ENCODE measurements around the gene TAF1C. TPM values are rescaled to one million over a fixed set of nuclear protein-coding genes. Genes with fewer than 3 reads are reported as not detected.

The TAF1C gene
- polyA plus RNA-seq (2012; rRNA removed), result 49.3 and 56.1 TPM in 2 replicates
- polyA plus RNA-seq (2012; cell fraction: cytosol; rRNA removed), result 7.4 and 12.2 TPM in 2 replicates
- 440 and 505 TPM in 2 replicates for polyA plus RNA-seq (2012; cell fraction: nucleus; rRNA removed)

DNA sequence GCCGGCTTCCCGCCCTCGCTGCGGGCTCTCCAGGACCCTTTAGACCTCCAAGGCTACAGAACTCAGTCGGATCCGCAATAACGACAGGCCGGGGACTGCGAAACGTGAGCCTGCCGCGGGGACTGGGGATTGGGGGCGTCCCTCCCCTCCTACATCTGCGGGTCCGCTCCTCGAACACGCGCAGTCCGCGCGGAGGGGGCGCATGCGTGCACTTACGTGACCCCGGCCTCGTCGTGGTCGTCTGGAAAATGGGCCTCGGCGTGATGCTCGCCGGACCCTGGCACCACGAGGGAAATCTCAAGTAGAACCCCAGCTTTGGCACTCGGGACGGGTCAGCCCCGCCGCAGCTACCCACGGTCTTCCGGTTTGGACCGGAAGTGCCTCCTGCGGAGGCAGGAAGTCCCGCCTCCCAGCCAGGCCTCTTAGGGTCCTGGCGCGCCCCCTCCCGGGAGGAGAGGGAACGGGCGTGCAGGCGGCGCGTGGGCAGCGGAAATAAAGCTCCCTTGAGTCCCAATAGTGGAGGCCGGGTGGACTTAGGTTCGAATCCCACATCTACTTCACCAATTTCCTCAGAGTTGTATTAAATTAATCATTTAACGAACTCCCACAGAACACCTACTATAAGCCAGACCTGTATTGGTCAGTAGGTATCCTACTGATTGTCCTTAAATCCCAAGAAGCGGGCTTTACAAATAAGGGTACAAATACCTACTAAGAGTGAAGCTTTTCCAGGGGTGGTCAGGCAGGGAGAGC, at the start of gene TAF1C:
TSS of gene TAF1C (minus strand) at position 373 of the 753 bp plus-strand sequence. CDS start 2,069 bp downstream, outside the sequence.
- Histone ChIP-seq H4K20me1 (ENCODE audit: insufficient read depth) (no peaks in the 10 kb centered on the region), H3K36me3 (replicated peaks in 1 of 2; ENCODE audit: control insufficient read depth in 1 of 2, insufficient read depth in 2 of 2, low read length in 1 of 2) (peaks cover 0 to 32% of the 10 kb centered on the region in 2 experiments), H3K9me3 (no peaks in the 10 kb centered on the region), H3K4me2 (peak within 1 kb of the TSS; percentile 92), H3K9me2 (no peaks in the 10 kb centered on the region), H3K9ac (peak within 1 kb of the TSS; percentile 88), H3K4me1 (ENCODE audit: control insufficient read depth in 1 of 2, insufficient read depth in 2 of 2, low read depth in 1 of 2, low read length in 1 of 2) (peaks cover 0 to 11% of the 10 kb centered on the region in 2 experiments; a peak in 1 of 4 replicates), H3K27ac (ENCODE audit: low read depth in 2 of 2, low read length in 1 of 2) (peak within 1 kb of the TSS; percentile 51 to 64; a peak in 3 of 4 replicates), H3K27me3 (ENCODE audit: insufficient read depth) (no peaks in the 10 kb centered on the region), H3K79me2 (ENCODE audit: insufficient read depth) (peaks cover 33% of the 10 kb centered on the region), H2AFZ (ENCODE audit: low read depth) (peak within 1 kb of the TSS; percentile 97), H3K4me3 (ENCODE audit: low read depth in 2 of 2, low read length in 1 of 2) (peak within 1 kb of the TSS; percentile 96 to 100), H3F3A (replicated peaks; ENCODE audit: insufficient read depth) (no peaks in the 10 kb centered on the region)
- POLR2A ChIA-PET, result interaction anchor here (0.5 to 1.4 kb wide), 5 partner anchors 8 to 1439 kb away, joined by 3 to 7 read pairs (median 3); partner anchors contain the start of gene MBTPS1
- DNase-seq, result peak; percentile 99
- CTCF ChIA-PET, result interaction anchor here (0.6 to 5.6 kb wide), 71 partner anchors 8 to 307 kb away, joined by 3 to 62 read pairs (median 4); partner anchors contain the start of genes DNAAF1, HSDL1, KCNG4 and MBTPS1
- TF ChIP-seq GATA2 (CRISPR knock-in tag; IDR thresholded peaks at IDR 0.05) (no peak), RCOR1 (IDR thresholded peaks at IDR 0.05; ENCODE audit: low read length) (peak; percentile 86), TAF1 (IDR thresholded peaks at IDR 0.05; ENCODE audit: borderline replicate concordance, low read depth, low read length) (peak; percentile 58; the same call in 1 of the 2 replicates), MEF2A (IDR thresholded peaks at IDR 0.05; ENCODE audit: borderline replicate concordance, low read depth) (no peak), GABPA (IDR thresholded peaks at IDR 0.05; ENCODE audit: low read depth) (peak; percentile 99), RFX5 (IDR thresholded peaks at IDR 0.05; ENCODE audit: low read length) (no peak), EZH2phosphoT487 (IDR thresholded peaks at IDR 0.05; ENCODE audit: borderline replicate concordance, low read depth) (no peak), MAX (IDR thresholded peaks at IDR 0.05; ENCODE audit: low read depth) (peak; percentile 94), CHD2 (IDR thresholded peaks at IDR 0.05; ENCODE audit: low read length, partially characterized antibody) (peak; percentile 79), ELF1 (IDR thresholded peaks at IDR 0.05) (peak; percentile 88), JUND (IDR thresholded peaks at IDR 0.05) (no peak), IRF3 (IDR thresholded peaks at IDR 0.05; ENCODE audit: low read depth, low read length) (no peak), YY1 (IDR thresholded peaks at IDR 0.05; ENCODE audit: low read depth) (no peak), RAD21 (IDR thresholded peaks at IDR 0.05; ENCODE audit: low read length) (peak; percentile 67), MXI1 (IDR thresholded peaks at IDR 0.05; ENCODE audit: low read depth, low read length) (peak; percentile 87), RXRA (IDR thresholded peaks at IDR 0.05; ENCODE audit: borderline replicate concordance, low read depth) (no peak), FOXM1 (IDR thresholded peaks at IDR 0.05; ENCODE audit: low read depth) (no peak), NFIC (IDR thresholded peaks at IDR 0.05; ENCODE audit: borderline replicate concordance) (peak; percentile 59; the same call in 1 of the 2 replicates), TEAD4 (IDR thresholded peaks at IDR 0.05; ENCODE audit: borderline replicate concordance, insufficient read depth) (no peak), SMC3 (IDR thresholded peaks at IDR 0.05; ENCODE audit: low read depth, low read length) (peak; percentile 68), SIN3A (IDR thresholded peaks at IDR 0.05; ENCODE audit: borderline replicate concordance, low read depth, low read length) (0 out of 2 replicates have a peak, but pooled peaks have one; percentile 47), TCF12 (IDR thresholded peaks at IDR 0.05) (no peak), FOXJ3 (CRISPR knock-in tag; IDR thresholded peaks at IDR 0.05) (0 out of 2 replicates have a peak, but pooled peaks have one; percentile 35), POLR2AphosphoS5 (IDR thresholded peaks at IDR 0.05; ENCODE audit: low read depth, low read length) (peak; percentile 87)
- TF ChIP-seq, protein P1, sequence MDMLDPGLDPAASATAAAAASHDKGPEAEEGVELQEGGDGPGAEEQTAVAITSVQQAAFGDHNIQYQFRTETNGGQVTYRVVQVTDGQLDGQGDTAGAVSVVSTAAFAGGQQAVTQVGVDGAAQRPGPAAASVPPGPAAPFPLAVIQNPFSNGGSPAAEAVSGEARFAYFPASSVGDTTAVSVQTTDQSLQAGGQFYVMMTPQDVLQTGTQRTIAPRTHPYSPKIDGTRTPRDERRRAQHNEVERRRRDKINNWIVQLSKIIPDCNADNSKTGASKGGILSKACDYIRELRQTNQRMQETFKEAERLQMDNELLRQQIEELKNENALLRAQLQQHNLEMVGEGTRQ (IDR thresholded peaks at IDR 0.05; ENCODE audit: borderline replicate concordance, low read depth, low read length), result no peak
- TF ChIP-seq, protein P2, sequence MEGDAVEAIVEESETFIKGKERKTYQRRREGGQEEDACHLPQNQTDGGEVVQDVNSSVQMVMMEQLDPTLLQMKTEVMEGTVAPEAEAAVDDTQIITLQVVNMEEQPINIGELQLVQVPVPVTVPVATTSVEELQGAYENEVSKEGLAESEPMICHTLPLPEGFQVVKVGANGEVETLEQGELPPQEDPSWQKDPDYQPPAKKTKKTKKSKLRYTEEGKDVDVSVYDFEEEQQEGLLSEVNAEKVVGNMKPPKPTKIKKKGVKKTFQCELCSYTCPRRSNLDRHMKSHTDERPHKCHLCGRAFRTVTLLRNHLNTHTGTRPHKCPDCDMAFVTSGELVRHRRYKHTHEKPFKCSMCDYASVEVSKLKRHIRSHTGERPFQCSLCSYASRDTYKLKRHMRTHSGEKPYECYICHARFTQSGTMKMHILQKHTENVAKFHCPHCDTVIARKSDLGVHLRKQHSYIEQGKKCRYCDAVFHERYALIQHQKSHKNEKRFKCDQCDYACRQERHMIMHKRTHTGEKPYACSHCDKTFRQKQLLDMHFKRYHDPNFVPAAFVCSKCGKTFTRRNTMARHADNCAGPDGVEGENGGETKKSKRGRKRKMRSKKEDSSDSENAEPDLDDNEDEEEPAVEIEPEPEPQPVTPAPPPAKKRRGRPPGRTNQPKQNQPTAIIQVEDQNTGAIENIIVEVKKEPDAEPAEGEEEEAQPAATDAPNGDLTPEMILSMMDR (IDR thresholded peaks at IDR 0.05), result peak; percentile 91
- WGBS (ENCODE audit: low lambda C conversion rate), result 7% methylated on average over 22 of the region's 55 CpGs
